Spleen (tissue), 7 donors: ENCODE data around the gene RHOT2.

Experiments used
- CTCF ChIP-seq, 11 experiments: fragments of 200-600 bp in 7 of 11; fragments of 450-650 bp in 4 of 11; sonication (generic) in 4 of 11; IDR thresholded peaks in 8 of 11; conservative IDR thresholded peaks in 3 of 11; 1 replicate in 7 of 11; 2 replicates in 4 of 11; pipeline versions ENCODE4 v1.4.0 to v1.8.0; 2016 to 2021; ENCODE audit warnings: antibody characterized with exemption in 11 of 11, inconsistent platforms in 4 of 11, mild to moderate bottlenecking in 1 of 11
- POLR2A ChIP-seq, 3 donors: fragments of 450-650 bp; IDR thresholded peaks; one replicate each; pipeline ENCODE4 v1.5.1; 2017; ENCODE audit warnings: antibody characterized with exemption in 3 of 3, mild to moderate bottlenecking in 1 of 3
- donor health status: DM: no; HTN: no; CAD: no; lungs with moderate emphysema.
- donor health status: DM: no; HTN: no; CAD: no.
- donor health status: DM: no; HTN: no; CAD: no.

- TF ChIP-seq POLR2A (IDR thresholded peaks at IDR 0.05) (no peak), CTCF (IDR thresholded peaks at IDR 0.05 in 8 of 11, conservative IDR thresholded peaks at IDR 0.05 in 3 of 11) (no peak)
Measured at GRCh38 chr16:666572-666971, 1.4 kb upstream of the RHOT2 start.
